Neuronal stem cell (in vitro differentiated cells): ENCODE measurements around the gene PNPLA3.

ENCODE experiments used
- DNase-seq: peaks from one replicate; pipeline ENCODE4 v3.0.0-alpha.2; 2013; ENCODE audit warnings: low spot score
- H2AFZ ChIP-seq: one replicate; pipeline ENCODE4 v1.6.1; 2013; ENCODE audit warnings: mild to moderate bottlenecking, low read length, inconsistent platforms
- H2AK5ac ChIP-seq: 2 replicates; pipeline ENCODE4 v1.6.1; 2013; ENCODE audit warnings: low read depth, mild to moderate bottlenecking, inconsistent platforms, low read length, moderate library complexity, mixed read lengths
- H2BK120ac ChIP-seq: 2 replicates; pipeline ENCODE4 v1.6.1; 2013; ENCODE audit warnings: low read depth, mild to moderate bottlenecking, inconsistent platforms, low read length, moderate library complexity, mixed read lengths
- H2BK12ac ChIP-seq: one replicate; pipeline ENCODE4 v1.6.1; 2013; ENCODE audit warnings: low read length, inconsistent platforms
- H2BK15ac ChIP-seq: 2 replicates; pipeline ENCODE4 v1.6.1; 2013; ENCODE audit warnings: mild to moderate bottlenecking, low read length, inconsistent platforms, mixed read lengths
- H2BK5ac ChIP-seq: one replicate; pipeline ENCODE4 v1.6.1; 2013; ENCODE audit warnings: inconsistent platforms, mild to moderate bottlenecking, low read length, moderate library complexity
- H3K14ac ChIP-seq: one replicate; pipeline ENCODE4 v1.6.1; 2013; ENCODE audit warnings: low read length, inconsistent platforms
- H3K18ac ChIP-seq: 2 replicates; pipeline ENCODE4 v1.6.1; 2013; ENCODE audit warnings: low read length, inconsistent platforms
- H3K23ac ChIP-seq: 2 replicates; pipeline ENCODE4 v1.6.1; 2013; ENCODE audit warnings: low read depth, mild to moderate bottlenecking, mixed read lengths, low read length, inconsistent platforms; ENCODE audit not compliant: poor library complexity
- H3K27ac ChIP-seq: replicated peaks from 3 replicates; pipeline ENCODE4 v1.5.1; 2013; ENCODE audit warnings: low read length, inconsistent platforms
- H3K27me3 ChIP-seq, 3 experiments: 2 replicates each; pipeline ENCODE4 v1.6.1; 2013; ENCODE audit warnings: low read length in 3 of 3, mild to moderate bottlenecking in 2 of 3, inconsistent platforms in 1 of 3, low read depth in 1 of 3, mixed read lengths in 1 of 3, moderate library complexity in 1 of 3; ENCODE audit not compliant: control insufficient read depth in 3 of 3, insufficient read depth in 3 of 3
- H3K36me3 ChIP-seq, 2 donors: replicated peaks in 1 of 2; 2 replicates each; pipeline ENCODE4 v1.6.1; 2013; ENCODE audit warnings: low read length in 2 of 2; ENCODE audit not compliant: control insufficient read depth in 2 of 2, insufficient read depth in 2 of 2
- H3K4ac ChIP-seq: 2 replicates; pipeline ENCODE4 v1.6.1; 2013; ENCODE audit warnings: inconsistent platforms, mild to moderate bottlenecking, low read length, moderate library complexity
- H3K4me1 ChIP-seq, 2 donors: 1 replicate in 1 of 2; 2 replicates in 1 of 2; pipeline ENCODE4 v1.6.1; 2013; ENCODE audit warnings: low read length in 2 of 2, low read depth in 1 of 2; ENCODE audit not compliant: control insufficient read depth in 2 of 2, insufficient read depth in 1 of 2
- H3K4me2 ChIP-seq: one replicate; pipeline ENCODE4 v1.6.1; 2013; ENCODE audit warnings: mild to moderate bottlenecking, low read length, inconsistent platforms; ENCODE audit not compliant: insufficient read depth, poor library complexity, severe bottlenecking
- H3K4me3 ChIP-seq, 2 donors: 2 replicates each; pipeline ENCODE4 v1.5.1; 2013; ENCODE audit warnings: low read length in 2 of 2, mild to moderate bottlenecking in 2 of 2, inconsistent platforms in 1 of 2, moderate library complexity in 1 of 2
- H3K79me1 ChIP-seq: one replicate; pipeline ENCODE4 v1.6.1; 2013; ENCODE audit warnings: low read depth, mild to moderate bottlenecking, inconsistent platforms, low read length, moderate library complexity
- H3K9ac ChIP-seq: one replicate; pipeline ENCODE4 v1.6.1; 2013; ENCODE audit warnings: mild to moderate bottlenecking, low read depth, low read length, inconsistent platforms; ENCODE audit not compliant: poor library complexity
- H3K9me3 ChIP-seq, 2 donors: replicated peaks in 1 of 2; 2 replicates each; pipeline versions ENCODE3 to v1.6.1; 2013; ENCODE audit warnings: low read length in 2 of 2, mild to moderate bottlenecking in 2 of 2, inconsistent platforms in 1 of 2, low read depth in 1 of 2, mixed read lengths in 1 of 2, moderate library complexity in 1 of 2; ENCODE audit not compliant: control insufficient read depth in 2 of 2, insufficient read depth in 1 of 2
- H4K8ac ChIP-seq: one replicate; pipeline ENCODE4 v1.6.1; 2013; ENCODE audit warnings: low read depth, mild to moderate bottlenecking, inconsistent platforms, low read length, moderate library complexity
- H4K91ac ChIP-seq: one replicate; pipeline ENCODE4 v1.6.1; 2013; ENCODE audit warnings: low read length, low read depth, mild to moderate bottlenecking, inconsistent platforms; ENCODE audit not compliant: poor library complexity
- WGBS, 2 donors: extraction: QIAGEN DNeasy Blood & Tissue Kit; methylation state at CpG; one replicate each; pipeline ENCODE4 v1.1.7; 2013; ENCODE audit warnings: missing lambda C conversion rate in 2 of 2, mixed read lengths in 1 of 2; ENCODE audit not compliant: insufficient read length in 2 of 2, insufficient replicate concordance in 1 of 2; ENCODE audit errors: extremely low coverage in 2 of 2; 5-methylcytosine and 5-hydroxymethylcytosine counted together

Gene PNPLA3

GRCh38 chr22:43923191-43923590, 414 bp upstream of the PNPLA3 start:
- Histone ChIP-seq H2BK120ac (no peak overlapping the region), H3K36me3 (peaks cover 5 to 10% of the 10 kb centered on the region in 2 donors), H4K8ac (no peak overlapping the region), H3K9ac (peak overlapping the region; percentile 50), H2BK5ac (no peak overlapping the region), H2BK15ac (no peak overlapping the region), H3K18ac (peak overlapping the region; percentile 44), H2BK12ac (no peak overlapping the region), H2AK5ac (no peak overlapping the region), H3K4me2 (peak overlapping the region; percentile 83), H3K4me1 (peaks cover 21 to 27% of the 10 kb centered on the region in 2 donors), H3K9me3 (no peaks in the 10 kb centered on the region), H3K27me3 (peaks cover 0 to 5% (median 0%) of the 10 kb centered on the region in 3 experiments), H3K27ac (peak overlapping the region; percentile 46), H3K79me1 (peaks cover 2% of the 10 kb centered on the region), H2AFZ (peak overlapping the region; percentile 89), H3K14ac (no peak overlapping the region), H4K91ac (no peak overlapping the region), H3K23ac (no peak overlapping the region), H3K4ac (no peak overlapping the region), H3K4me3 (peak overlapping the region; percentile 74 to 75)
- WGBS, 2 donors = no CpG with 5 or more reads among the region's 13 CpGs
- DNase-seq = no peak

GRCh38 chr22:43924877-43925276, 1.3 kb downstream of the PNPLA3 start:
- Histone ChIP-seq H3K4me1 (peaks cover 21 to 27% of the 10 kb centered on the region in 2 donors), H2AK5ac (no peak overlapping the region), H3K18ac (peak overlapping the region; percentile 98), H3K9me3 (no peaks in the 10 kb centered on the region), H2BK120ac (peak overlapping the region; percentile 88), H3K79me1 (peaks cover 5% of the 10 kb centered on the region), H4K8ac (no peak overlapping the region), H3K4ac (no peak overlapping the region), H4K91ac (no peak overlapping the region), H2BK15ac (peak overlapping the region; percentile 9), H2BK5ac (peak overlapping the region; percentile 9), H3K27me3 (peaks cover 0 to 5% (median 0%) of the 10 kb centered on the region in 3 experiments), H2AFZ (peak overlapping the region; percentile 11), H3K23ac (no peak overlapping the region), H3K36me3 (peaks cover 13 to 22% of the 10 kb centered on the region in 2 donors), H2BK12ac (no peak overlapping the region), H3K14ac (no peak overlapping the region), H3K4me3 (peak overlapping the region; percentile 75 to 81), H3K4me2 (peak overlapping the region; percentile 70), H3K27ac (peak overlapping the region; percentile 51), H3K9ac (peak overlapping the region; percentile 50)
- peak; percentile 14 for DNase-seq
- WGBS, 2 donors = no CpG with 5 or more reads among the region's 7 CpGs

GRCh38 chr22:43925433-43926348, 2.1 kb downstream of the PNPLA3 start:
- H3K79me1 ChIP-seq = peaks cover 5% of the 10 kb centered on the region
- peak overlapping the region in 1 of 2 donors; percentile 81 for H3K4me3 ChIP-seq
- H3K4me2 ChIP-seq = peak overlapping the region; percentile 70
- H3K14ac ChIP-seq = no peak overlapping the region
- no peak overlapping the region for H2BK120ac ChIP-seq
- H4K8ac ChIP-seq = no peak overlapping the region
- H4K91ac ChIP-seq = no peak overlapping the region
- no peak overlapping the region for H2BK12ac ChIP-seq
- no peak overlapping the region for H2AK5ac ChIP-seq
- peaks cover 0 to 5% (median 0%) of the 10 kb centered on the region in 3 experiments for H3K27me3 ChIP-seq
- H2BK5ac ChIP-seq = peak overlapping the region; percentile 9
- H3K4me1 ChIP-seq = peaks cover 21 to 27% of the 10 kb centered on the region in 2 donors
- H2BK15ac ChIP-seq = peak overlapping the region; percentile 2
- no peaks in the 10 kb centered on the region for H3K9me3 ChIP-seq
- H3K23ac ChIP-seq = no peak overlapping the region
- H3K36me3 ChIP-seq = peaks cover 21 to 30% of the 10 kb centered on the region in 2 donors
- peak overlapping the region; percentile 51 for H3K27ac ChIP-seq
- no peak overlapping the region for H3K9ac ChIP-seq
- no peak overlapping the region for H3K4ac ChIP-seq
- peak overlapping the region; percentile 61 for H3K18ac ChIP-seq
- no CpG with 5 or more reads among the region's 6 CpGs for WGBS, 2 donors
- H2AFZ ChIP-seq = no peak overlapping the region
- peak; percentile 80 for DNase-seq

GRCh38 chr22:43926349-43926710, 2.7 kb downstream of the PNPLA3 start:
- DNase-seq = no peak
- peaks cover 20 to 26% of the 10 kb centered on the region in 2 donors for H3K4me1 ChIP-seq
- H3K4me2 ChIP-seq = no peak overlapping the region
- H3K23ac ChIP-seq = no peak overlapping the region
- H3K79me1 ChIP-seq = peaks cover 5% of the 10 kb centered on the region
- no peak overlapping the region for H3K4ac ChIP-seq
- H3K9me3 ChIP-seq = no peaks in the 10 kb centered on the region
- H2BK15ac ChIP-seq = peak overlapping the region; percentile 2
- no peak overlapping the region for H2BK5ac ChIP-seq
- H3K14ac ChIP-seq = no peak overlapping the region
- H2AFZ ChIP-seq = no peak overlapping the region
- H2BK120ac ChIP-seq = no peak overlapping the region
- H3K4me3 ChIP-seq = no peak overlapping the region
- no CpG with 5 or more reads among the region's 1 CpG for WGBS, 2 donors
- H3K36me3 ChIP-seq = peaks cover 21 to 34% of the 10 kb centered on the region in 2 donors
- H4K91ac ChIP-seq = no peak overlapping the region
- no peak overlapping the region for H2AK5ac ChIP-seq
- H2BK12ac ChIP-seq = no peak overlapping the region
- no peak overlapping the region for H4K8ac ChIP-seq
- H3K27me3 ChIP-seq = peaks cover 0 to 5% (median 0%) of the 10 kb centered on the region in 3 experiments
- H3K9ac ChIP-seq = no peak overlapping the region
- no peak overlapping the region for H3K18ac ChIP-seq
- H3K27ac ChIP-seq = no peak overlapping the region
